HL-60/S4 (cell line): Measurements from ENCODE around the gene RTRAF.

ENCODE experiments used
- in situ Hi-C: fragments of 300-500 bp; cut with MboI; formaldehyde crosslinking; loops from 2 replicates; pipeline ENCODE4 v1.14.3; 2022; ENCODE audit warnings: low sequenced_read_pairs

Gene RTRAF

GRCh38 chr14:51993285-51993920, 4.1 kb downstream of the RTRAF start:
- in situ Hi-C loops, result no loop called here

GRCh38 chr14:51996148-51996746, 6.9 kb downstream of the RTRAF start:
- in situ Hi-C loops, result no loop called here

- in situ Hi-C loops, result no loop called here
These were observed 9.0 kb downstream of the RTRAF start for GRCh38 chr14:51998348-51998747.

GRCh38 chr14:51999084-51999483, 9.7 kb downstream of the RTRAF start:
- in situ Hi-C loops, result no loop called here

GRCh38 chr14:52000019-52000582, 10.8 kb downstream of the RTRAF start:
- in situ Hi-C loops, result no loop called here

GRCh38 chr14:52000696-52001095, 11.3 kb downstream of the RTRAF start:
- in situ Hi-C loops, result no loop called here

GRCh38 chr14:52002542-52002941, 13.2 kb downstream of the RTRAF start:
- in situ Hi-C loops, result no loop called here

GRCh38 chr14:52003324-52003723, 14.0 kb downstream of the RTRAF start:
- in situ Hi-C loops, result no loop called here

GRCh38 chr14:52005625-52006024, 16.3 kb downstream of the RTRAF start:
- in situ Hi-C loops, result no loop called here

- in situ Hi-C loops, result no loop called here
These were observed 17.0 kb downstream of the RTRAF start for GRCh38 chr14:52006361-52006760.

GRCh38 chr14:52007211-52007610, 17.9 kb downstream of the RTRAF start:
- in situ Hi-C loops, result no loop called here

- in situ Hi-C loops, result no loop called here
These were observed 18.3 kb downstream of the RTRAF start for GRCh38 chr14:52007637-52008036.

- in situ Hi-C loops, result no loop called here
These were observed 18.8 kb downstream of the RTRAF start for GRCh38 chr14:52008136-52008535.

- in situ Hi-C loops, result no loop called here
These were observed 20.9 kb downstream of the RTRAF start for GRCh38 chr14:52010173-52010693.

- in situ Hi-C loops, result no loop called here
These were observed 22.2 kb downstream of the RTRAF start for GRCh38 chr14:52011523-52011922.

- in situ Hi-C loops, result no loop called here
These were observed 23.3 kb downstream of the RTRAF start for GRCh38 chr14:52012635-52013034.

GRCh38 chr14:52013984-52014600, 24.7 kb downstream of the RTRAF start:
- in situ Hi-C loops, result no loop called here

GRCh38 chr14:52014601-52015267, 25.4 kb downstream of the RTRAF start:
- in situ Hi-C loops, result no loop called here

- in situ Hi-C loops, result no loop called here
These were observed 26.2 kb downstream of the RTRAF start for GRCh38 chr14:52015411-52016030.

GRCh38 chr14:52018252-52018651, 28.9 kb downstream of the RTRAF start:
- in situ Hi-C loops, result no loop called here

GRCh38 chr14:52018970-52019369, 29.6 kb downstream of the RTRAF start:
- in situ Hi-C loops, result no loop called here
